ENCODE results near the gene CLEC2A. TPM values are rescaled to one million over a fixed set of nuclear protein-coding genes. Genes with fewer than 3 reads are reported as not detected.

Gene CLEC2A, protein sequence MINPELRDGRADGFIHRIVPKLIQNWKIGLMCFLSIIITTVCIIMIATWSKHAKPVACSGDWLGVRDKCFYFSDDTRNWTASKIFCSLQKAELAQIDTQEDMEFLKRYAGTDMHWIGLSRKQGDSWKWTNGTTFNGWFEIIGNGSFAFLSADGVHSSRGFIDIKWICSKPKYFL
- total RNA-seq (2022; extraction: Qiagen RNA extraction; ENCODE audit: low read depth), result not detected in 5 replicates

GRCh38 chr12:9932270-9932669 is at the start of gene CLEC2A:
Gene CLEC2A, minus strand, starts transcription at chr12:9932370. Its CDS starts 41 bp downstream, at chr12:9932329.

DNA sequence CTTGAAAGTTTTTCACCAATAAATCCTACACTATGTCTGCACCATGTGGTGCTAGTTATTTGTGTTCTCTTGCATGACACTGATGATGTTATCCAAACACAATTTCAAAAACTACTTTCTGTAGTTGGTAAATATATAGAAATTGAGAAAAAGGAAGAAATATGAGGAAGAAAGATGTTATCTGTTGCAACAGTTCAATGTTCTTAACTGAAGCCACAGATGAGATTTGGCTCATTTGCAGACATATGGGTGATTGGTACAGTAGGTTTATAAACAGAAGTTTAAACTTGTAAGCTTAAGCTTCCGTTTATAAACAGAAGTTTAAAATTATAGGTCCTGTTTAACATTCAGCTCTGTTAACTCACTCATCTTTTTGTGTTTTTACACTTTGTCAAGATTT is 39.0 kb upstream of the CLEC2A start, which contains the start of gene CLEC12A:
TSS of gene CLEC12A (plus strand) at position 229 of the 400 bp plus-strand sequence. CDS start 188 bp downstream, outside the sequence.

DNA sequence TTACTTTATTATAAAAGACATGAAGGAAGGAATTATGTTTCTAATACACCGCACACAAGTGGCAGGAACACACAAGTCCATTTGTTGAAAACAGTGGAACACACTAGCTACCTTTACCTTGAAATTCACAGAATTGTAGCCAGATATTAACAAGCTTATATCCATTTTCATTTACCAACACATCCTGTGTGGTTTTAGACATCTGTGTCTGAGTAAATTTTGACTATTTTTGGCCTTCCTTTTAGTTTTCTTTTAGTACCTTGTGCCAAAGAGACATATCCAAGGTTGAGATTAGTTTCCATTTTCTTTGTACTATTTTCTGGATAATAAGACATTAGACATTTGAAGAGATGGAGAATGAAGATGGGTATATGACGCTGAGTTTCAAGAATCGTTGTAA is 50.9 kb downstream of the CLEC2A start, which contains the start of gene KLRF2:
TSS of gene KLRF2 (plus strand) at position 244 of the 400 bp plus-strand sequence. CDS start at position 351, 107 bp downstream.

DNA sequence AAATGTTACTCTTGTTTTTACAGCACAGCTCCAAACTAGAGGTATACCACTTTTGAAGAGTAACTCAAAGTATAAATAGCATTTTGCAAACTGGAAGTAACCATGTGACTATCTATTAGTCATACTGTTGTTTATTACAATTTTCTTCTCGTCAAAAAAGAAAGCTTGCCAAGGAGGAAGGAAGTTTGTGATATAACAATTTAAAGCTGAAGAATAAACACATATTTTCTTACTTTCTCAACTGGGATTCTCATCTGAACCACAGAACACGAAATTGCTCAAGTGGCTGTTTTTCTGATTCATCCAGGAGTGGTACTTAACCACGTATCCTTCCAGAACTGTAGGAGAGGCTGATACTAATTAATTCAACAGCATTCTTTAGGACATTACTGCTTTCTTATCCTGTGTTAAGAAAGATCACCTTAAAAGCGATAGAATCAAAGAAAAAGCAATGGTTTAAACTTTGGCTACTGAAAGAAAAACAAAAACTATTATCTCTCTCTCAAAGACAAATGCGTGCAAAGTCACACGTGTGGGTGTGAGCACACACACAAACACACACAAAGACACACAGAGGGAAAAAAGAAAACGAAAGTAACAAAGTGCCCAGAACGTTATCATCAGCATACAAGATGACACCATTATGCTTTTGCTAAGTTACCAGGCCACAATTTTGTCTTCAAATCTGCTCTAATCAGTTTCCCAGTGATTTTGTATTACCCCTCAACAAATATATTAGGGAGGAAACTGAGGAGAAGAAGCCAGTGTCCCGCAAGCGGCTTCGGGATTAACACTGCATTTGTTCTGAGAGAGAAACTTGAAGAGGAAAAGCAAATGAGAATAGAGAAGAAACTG is 62.6 kb downstream of the CLEC2A start, which contains the start of gene CLEC2B:
TSS of gene CLEC2B (minus strand) at position 48 of the 855 bp plus-strand sequence.

Other genes starting within 250 kb of the CLEC2A start
- not detected in 5 replicates for gene CLECL1, start 199.3 kb downstream of the CLEC2A start, total RNA-seq (2022; extraction: Qiagen RNA extraction; ENCODE audit: low read depth)
- 0.16 TPM in 1 of 5 replicates, not detected in the others for gene CD69, start 171.5 kb downstream of the CLEC2A start, total RNA-seq (2022; extraction: Qiagen RNA extraction; ENCODE audit: low read depth)
- not detected in 5 replicates for gene KLRF1, start 104.9 kb downstream of the CLEC2A start, total RNA-seq (2022; extraction: Qiagen RNA extraction; ENCODE audit: low read depth)
- 1.0 to 1.6 TPM (median 1.5 TPM) in 5 replicates for gene CLEC2B, start 63.0 kb downstream of the CLEC2A start, total RNA-seq (2022; extraction: Qiagen RNA extraction; ENCODE audit: low read depth)
- gene KLRF2, start 50.9 kb downstream of the CLEC2A start, total RNA-seq (2022; extraction: Qiagen RNA extraction; ENCODE audit: low read depth), result not detected in 5 replicates
- gene CLEC12A, start 39.0 kb upstream of the CLEC2A start, total RNA-seq (2022; extraction: Qiagen RNA extraction; ENCODE audit: low read depth), result not detected in 5 replicates
- gene CLEC1B, start 66.8 kb upstream of the CLEC2A start, total RNA-seq (2022; extraction: Qiagen RNA extraction; ENCODE audit: low read depth), result not detected in 5 replicates
- gene CLEC12B, start 78.3 kb upstream of the CLEC2A start, total RNA-seq (2022; extraction: Qiagen RNA extraction; ENCODE audit: low read depth), result not detected in 5 replicates
- gene CLEC9A, start 98.3 kb upstream of the CLEC2A start, total RNA-seq (2022; extraction: Qiagen RNA extraction; ENCODE audit: low read depth), result not detected in 5 replicates
- not detected in 5 replicates for gene CLEC1A, start 166.6 kb upstream of the CLEC2A start, total RNA-seq (2022; extraction: Qiagen RNA extraction; ENCODE audit: low read depth)
- not detected in 5 replicates for gene CLEC7A, start 197.8 kb upstream of the CLEC2A start, total RNA-seq (2022; extraction: Qiagen RNA extraction; ENCODE audit: low read depth)
- 0.72 to 1.8 TPM (median 1.2 TPM) in 5 replicates for gene OLR1, start 239.8 kb upstream of the CLEC2A start, total RNA-seq (2022; extraction: Qiagen RNA extraction; ENCODE audit: low read depth)
- 0.08 to 0.64 TPM (median 0.16 TPM) in 4 of 5 replicates, not detected in the other for gene TMEM52B, start 246.7 kb upstream of the CLEC2A start, total RNA-seq (2022; extraction: Qiagen RNA extraction; ENCODE audit: low read depth)